ENCODE measurements around the gene NTN5.

DNA sequence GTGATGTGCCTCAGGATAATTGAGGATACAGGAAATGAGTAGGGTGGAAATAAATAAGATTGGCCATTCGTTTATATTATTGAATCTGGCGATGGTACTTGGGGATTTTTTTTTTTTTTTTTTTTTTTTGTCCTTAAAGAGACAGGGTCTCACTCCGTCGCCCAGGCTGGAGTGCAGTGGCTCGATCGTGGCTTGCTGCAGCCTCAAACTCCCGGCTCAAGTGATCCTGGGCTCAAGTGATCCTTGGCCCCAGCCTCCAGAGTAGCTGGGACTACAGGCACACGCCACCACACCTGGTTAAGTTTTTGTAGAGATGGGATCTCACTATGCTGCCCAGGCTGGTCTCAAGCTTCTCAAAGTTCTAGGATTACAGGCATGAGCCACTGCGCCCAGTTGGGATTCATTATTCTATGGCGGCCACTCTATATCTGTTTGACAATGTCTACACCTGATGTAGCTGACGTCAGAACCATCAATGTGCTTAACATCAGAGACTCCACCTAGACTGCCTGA lies 49.4 kb upstream of the NTN5 start:
- TF ChIP-seq, protein P1, sequence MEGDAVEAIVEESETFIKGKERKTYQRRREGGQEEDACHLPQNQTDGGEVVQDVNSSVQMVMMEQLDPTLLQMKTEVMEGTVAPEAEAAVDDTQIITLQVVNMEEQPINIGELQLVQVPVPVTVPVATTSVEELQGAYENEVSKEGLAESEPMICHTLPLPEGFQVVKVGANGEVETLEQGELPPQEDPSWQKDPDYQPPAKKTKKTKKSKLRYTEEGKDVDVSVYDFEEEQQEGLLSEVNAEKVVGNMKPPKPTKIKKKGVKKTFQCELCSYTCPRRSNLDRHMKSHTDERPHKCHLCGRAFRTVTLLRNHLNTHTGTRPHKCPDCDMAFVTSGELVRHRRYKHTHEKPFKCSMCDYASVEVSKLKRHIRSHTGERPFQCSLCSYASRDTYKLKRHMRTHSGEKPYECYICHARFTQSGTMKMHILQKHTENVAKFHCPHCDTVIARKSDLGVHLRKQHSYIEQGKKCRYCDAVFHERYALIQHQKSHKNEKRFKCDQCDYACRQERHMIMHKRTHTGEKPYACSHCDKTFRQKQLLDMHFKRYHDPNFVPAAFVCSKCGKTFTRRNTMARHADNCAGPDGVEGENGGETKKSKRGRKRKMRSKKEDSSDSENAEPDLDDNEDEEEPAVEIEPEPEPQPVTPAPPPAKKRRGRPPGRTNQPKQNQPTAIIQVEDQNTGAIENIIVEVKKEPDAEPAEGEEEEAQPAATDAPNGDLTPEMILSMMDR (IDR thresholded peaks at IDR 0.05) = no peak
- TF ChIP-seq EP300 (IDR thresholded peaks at IDR 0.05) = no peak
- TF ChIP-seq POLR2A (IDR thresholded peaks at IDR 0.05) = no peak
